GM21381 (cell line): Measurements from ENCODE around the gene UHRF1.
"Not testable (repeated sequence)": the region's sequence is repeated elsewhere in the genome, so short reads cannot be mapped to it uniquely, and the experiment has no call there.

Experiments used
- ATAC-seq: cut with Tn5 transposase; IDR thresholded peaks from one replicate; pipeline ENCODE4 v1.9.1; 2021; ENCODE audit warnings: mild to moderate bottlenecking, moderate library complexity; ENCODE audit not compliant: unreplicated experiment

The UHRF1 gene

DNA sequence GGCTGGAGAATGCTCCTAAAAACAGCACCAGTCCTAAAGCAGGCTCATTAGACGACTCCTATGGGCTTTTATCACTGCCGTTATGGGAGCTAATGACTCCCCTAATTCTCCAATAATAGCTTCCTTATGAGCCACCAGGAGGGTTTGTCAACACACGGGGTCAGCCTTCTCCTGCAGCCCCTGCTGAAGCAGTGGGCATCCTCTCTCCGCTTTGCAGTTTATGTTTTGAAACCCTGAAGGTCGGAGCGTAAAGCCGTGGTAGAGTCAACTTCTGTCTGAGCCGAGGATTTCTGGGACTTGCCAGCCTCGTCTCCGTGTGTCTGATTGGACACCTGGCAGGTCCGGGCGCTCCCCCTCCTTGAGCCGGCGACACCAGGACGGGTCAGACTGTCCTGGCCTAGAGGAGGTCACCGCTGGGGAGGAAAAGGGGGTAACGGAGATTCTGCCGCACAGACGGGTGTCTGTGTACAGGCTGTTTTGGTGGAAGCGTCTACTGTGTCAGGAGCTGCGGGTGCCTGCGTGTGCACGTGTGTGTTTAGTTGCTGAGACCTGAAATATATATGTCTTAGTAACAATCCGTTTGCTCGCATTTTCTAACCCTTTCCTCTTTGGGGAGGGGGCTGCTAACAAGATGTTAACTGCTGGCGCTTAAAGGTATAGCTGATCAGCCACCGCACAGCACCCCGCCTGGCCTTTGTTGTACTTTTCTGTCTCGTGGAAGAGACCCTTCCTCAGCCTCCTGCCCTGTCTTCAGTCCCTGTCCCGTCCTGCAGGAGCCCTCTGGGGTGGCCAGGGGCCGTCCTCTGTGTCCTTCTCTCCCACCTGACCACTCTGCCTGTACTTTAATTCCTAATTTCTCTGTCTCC, 61.5 kb downstream of the UHRF1 start:
- no peak for ATAC-seq

DNA sequence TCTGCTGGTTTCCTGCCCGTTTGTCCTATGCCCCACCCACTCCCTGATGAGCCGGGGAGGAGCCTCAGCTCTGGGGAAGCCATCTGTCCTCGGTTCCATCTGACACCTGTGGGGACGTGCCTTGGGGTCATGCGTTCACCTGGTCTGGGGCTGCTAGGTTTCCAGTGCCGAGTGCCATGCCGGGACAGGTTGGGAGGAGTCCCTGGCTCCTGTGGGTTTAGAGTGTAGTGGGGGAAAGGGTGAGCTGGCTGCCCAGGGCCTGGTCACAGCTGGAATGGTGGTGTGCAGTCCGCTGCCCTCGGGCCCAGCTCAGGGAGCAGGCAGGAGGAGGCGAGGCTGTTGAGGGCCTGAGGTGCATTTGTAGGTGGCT, 62.1 kb downstream of the UHRF1 start:
- no peak for ATAC-seq

DNA sequence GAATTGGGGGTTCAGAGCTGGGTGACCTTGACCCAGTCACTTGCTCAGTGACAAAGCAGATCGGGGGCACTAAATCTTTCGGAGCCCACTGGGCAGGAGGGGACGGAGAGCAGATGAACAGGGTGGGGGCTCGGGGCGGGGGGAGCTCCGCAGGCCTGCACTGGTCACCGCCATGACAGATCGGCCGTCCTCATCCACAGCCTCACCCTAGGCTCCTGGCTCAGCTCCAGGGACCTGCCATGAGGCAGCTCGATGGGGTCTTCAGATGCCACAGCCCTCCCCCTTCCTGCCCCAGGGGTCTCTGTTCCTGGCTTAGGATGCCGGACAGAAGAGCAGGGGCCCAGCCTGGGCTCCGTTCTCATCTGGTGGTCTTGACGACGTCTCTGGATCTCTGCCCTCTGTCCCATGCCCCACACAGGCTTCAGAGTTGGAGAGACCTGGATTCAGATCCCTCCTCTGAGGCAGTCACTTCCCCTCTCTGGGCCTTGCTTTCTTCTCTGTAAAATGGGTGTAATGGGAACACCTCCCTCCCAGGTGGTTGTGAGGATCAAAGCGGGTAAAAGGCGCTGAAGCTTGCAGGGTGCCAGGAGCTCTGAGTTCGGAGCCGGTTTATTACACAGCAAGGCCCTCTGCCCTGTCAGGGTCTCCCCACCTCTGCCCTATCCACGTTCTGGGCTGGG, 62.7 kb downstream of the UHRF1 start:
- ATAC-seq = no peak

DNA sequence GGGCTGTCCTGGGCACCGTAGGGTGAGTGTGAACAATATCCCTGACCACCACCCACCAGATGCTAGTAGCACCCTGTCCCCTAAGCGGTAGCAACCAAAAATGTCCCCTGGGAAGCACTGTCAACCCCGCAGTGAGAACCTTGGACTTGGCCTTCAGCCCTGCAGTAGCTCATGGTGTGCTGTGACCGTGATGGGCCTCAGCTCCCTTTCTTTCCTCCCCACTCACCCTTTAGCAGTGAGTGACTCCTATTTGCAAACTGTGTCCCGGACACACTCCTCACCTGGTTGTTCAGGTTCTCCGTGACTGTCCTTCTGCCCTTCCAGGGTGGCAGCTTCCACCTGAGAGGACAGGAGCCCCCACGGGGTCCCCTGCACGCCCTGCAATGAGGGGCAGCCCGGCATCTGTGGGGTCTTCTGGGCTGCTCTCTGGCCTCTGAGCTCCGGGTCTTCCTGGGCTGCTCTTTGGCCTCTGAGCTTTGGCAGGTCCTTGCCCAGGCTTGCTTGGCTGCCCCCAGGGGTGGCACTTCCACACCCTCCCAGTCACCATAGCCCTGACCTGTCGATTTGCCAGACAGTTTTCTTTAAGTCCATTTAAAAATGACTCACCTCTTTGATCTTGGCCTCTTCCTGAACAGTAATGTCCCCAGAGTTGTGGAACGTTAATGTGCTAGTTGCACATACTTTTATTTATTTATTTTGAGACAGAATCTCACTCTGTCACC, 63.4 kb downstream of the UHRF1 start:
- no peak for ATAC-seq

GRCh38 chr19:4974880-4975469, 65.7 kb downstream of the UHRF1 start:
- ATAC-seq = no peak

DNA sequence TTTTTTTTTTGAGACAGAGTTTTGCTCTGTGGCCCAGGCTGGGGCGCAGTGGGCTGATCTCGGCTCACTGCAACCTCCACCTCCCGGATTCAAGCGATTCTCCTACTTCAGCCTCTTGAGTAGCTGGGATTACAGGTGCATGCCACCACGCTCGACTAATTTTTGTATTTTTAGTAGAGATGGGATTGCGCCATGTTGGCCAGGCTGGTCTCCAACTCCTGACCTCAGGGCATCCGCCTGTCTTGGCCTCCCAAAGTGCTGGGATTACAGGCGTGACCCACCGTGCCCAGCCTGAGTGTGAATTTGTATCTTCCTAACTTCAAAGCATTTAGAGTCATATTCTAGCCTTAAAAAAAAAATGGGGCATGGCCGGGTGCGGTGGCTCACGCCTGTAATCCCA, 66.3 kb downstream of the UHRF1 start:
- ATAC-seq = not testable (repeated sequence)

GRCh38 chr19:4976401-4977298, 67.3 kb downstream of the UHRF1 start:
- ATAC-seq = no peak

DNA sequence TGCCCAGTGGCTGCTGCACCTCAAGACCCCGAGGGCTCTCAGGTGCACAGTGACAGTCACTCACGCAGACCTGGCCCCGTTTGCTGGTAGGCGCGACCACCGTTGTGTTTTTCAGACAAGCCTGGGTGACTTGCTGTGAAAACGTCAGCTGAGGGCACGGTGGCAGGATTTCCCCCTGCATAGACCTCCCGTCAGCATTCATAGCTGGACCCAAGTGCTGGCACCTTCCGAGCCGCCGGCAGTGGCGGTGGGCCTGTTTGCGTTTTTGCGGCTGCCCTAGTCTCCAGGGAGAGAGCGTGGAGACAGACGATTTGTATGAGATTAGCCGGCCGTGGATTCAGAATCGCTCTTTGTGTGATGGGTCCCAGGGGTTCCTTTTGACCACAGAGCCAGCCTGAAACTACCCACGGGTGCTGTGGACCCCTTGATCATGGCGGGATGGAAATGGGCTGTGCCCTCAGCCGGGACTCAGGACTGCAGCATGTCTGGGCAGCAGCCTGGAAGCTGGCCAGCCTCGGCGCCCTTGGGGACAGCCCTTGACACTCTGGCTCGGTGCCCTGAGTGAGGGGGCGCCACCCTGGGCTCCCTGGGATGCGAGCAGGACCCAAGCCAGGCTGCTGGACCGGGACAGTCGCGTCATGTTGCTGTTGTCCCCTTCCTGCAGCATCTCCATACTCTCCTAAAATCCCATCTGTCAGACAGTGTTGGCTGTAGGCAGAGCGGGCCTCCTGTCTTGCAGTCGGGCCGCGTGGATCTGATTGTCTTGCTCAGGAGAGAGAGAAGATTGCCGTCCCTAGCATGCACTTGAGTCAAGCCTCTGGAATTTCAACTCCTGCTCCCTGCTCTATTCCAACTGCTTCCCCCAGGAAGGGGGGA, 68.2 kb downstream of the UHRF1 start:
- no peak for ATAC-seq

- no peak for ATAC-seq
Observed at GRCh38 chr19:4979211-4979807, 70.0 kb downstream of the UHRF1 start.

DNA sequence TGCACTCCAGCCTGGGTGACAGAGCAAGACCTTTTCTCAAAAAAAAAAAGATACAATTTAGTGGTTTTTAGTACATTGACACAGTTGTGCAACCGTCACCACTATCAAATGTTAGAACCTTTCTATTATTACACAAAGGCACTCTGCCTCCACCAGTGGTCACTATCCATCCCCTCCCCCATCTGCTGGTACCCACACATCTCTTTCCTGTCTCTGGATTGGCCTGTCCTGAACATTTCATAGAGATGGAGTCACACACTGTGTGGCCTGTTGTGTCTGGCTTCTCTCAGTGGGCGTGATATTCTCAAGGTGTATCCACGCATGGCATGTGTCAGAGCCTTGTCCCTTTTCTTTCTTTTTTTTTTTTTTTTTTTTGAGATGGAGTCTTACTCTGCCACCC, 70.8 kb downstream of the UHRF1 start:
- ATAC-seq = no peak

DNA sequence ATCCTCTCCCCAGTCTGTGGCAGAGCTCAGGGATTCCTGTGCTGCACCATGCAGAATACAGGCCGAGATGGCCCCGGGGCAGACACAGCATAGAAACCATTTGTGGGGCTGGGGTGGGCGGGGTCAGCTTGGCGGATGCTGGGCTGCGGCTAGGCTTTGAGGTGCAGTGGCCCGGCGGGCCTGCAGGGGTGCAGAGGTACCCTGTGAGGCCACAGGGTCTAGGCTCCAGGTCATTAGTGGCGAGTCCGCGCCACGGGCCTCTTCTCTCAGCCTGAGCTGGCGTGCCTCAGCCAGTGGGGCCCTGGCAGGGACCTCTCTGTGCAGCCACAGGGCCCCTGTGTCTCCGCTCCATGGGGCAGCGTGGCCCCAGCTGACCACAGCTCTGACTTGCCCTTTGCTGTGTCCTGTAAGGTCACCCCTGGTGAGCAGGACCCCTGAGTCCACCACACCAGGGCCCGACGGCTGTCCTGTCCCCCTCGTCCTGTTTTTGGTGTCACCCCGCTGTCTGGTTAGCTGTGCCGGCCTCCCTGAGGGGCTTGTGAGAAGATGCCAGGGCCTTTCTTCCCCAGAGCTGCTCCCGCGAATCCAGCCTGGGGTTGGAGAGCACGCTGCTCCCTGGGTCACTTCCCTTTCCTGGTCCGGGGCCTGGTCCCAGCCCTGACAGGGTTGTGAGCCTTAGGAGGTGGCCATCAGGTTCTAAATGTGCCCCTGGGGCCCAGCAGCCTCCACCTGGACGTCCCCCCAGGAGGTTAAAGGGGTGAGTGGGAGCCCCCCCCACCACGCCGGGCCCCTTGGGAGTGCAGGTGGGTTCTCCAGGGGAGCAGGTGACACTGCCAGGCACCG, 71.8 kb downstream of the UHRF1 start:
- no peak for ATAC-seq

GRCh38 chr19:4981681-4981958, 72.3 kb downstream of the UHRF1 start:
- no peak for ATAC-seq

GRCh38 chr19:4983346-4984105, 74.2 kb downstream of the UHRF1 start:
- ATAC-seq = no peak

DNA sequence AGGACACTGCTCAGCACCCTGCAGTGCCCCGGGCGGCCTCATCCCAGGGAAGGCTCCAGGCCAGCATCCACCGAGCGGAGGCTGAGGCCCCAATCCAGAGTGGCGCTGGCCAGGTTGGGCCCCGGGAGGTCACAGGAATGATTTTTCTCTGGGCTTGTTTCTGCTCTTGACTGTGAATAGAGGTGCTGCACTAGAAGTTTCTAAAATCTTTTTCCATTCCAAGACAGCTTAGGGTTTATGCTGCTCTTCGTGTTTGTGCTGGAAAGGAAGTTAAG, 74.7 kb downstream of the UHRF1 start:
- no peak for ATAC-seq

DNA sequence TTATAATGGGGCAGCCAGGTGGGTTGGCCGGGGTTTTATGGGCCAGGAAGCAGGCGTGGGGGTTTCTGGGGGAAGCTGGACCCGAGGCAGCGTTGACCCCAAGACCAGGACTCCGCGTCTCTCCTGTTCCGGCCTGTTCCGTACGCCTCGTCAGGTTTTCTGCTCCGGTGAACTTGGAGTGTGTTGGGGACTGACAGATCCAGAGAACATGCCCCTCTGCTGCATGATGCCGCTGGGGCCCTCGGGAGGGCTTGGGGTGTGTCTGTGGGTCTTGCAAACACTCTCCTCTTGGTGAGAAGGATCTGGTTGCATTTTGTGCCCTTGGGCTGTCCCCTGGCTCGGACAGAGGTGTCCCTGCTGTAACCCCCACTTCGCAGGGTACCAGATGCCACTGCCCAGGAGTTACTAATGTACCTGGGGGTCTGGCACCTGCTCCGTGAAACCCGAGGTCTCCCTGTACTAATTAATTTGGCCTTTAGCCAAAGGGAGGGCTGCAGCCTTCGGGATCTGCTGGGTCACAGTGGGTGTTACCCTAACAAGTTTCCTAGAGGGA, 75.2 kb downstream of the UHRF1 start:
- no peak for ATAC-seq

GRCh38 chr19:4985551-4985991, 76.3 kb downstream of the UHRF1 start:
- ATAC-seq = no peak

DNA sequence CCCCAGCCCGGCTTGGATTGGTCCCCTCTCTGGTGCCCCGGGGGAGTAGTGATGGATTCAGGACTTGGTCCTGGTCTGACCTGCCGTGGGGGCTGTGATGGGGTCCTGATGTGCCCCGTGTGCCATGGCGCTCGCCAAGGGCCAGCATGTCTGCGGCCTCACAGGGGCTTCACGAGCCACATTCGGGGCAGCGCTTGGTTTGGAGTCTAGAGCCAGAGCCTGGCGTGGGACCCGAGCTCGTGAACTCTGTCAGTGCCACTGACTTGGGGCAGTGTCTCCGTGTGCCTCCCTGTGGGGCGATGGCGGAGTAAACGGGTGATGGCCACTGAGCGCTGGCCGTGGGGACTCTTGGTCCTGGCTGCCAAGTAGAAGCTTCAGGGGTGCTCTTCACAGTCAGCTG, 76.8 kb downstream of the UHRF1 start:
- ATAC-seq = no peak

- ATAC-seq = no peak
Observed at GRCh38 chr19:4986471-4986891, 77.2 kb downstream of the UHRF1 start.
